HG03135 (cell line): ENCODE measurements around the gene CAMP.
"Not testable (repeated sequence)": the region's sequence is repeated elsewhere in the genome, so short reads cannot be mapped to it uniquely, and the experiment has no call there.

Source experiments
- ATAC-seq: cut with Tn5 transposase; IDR thresholded peaks from one replicate; pipeline ENCODE4 v1.9.1; 2021; ENCODE audit warnings: mild to moderate bottlenecking, moderate library complexity; ENCODE audit not compliant: unreplicated experiment

The CAMP gene

DNA sequence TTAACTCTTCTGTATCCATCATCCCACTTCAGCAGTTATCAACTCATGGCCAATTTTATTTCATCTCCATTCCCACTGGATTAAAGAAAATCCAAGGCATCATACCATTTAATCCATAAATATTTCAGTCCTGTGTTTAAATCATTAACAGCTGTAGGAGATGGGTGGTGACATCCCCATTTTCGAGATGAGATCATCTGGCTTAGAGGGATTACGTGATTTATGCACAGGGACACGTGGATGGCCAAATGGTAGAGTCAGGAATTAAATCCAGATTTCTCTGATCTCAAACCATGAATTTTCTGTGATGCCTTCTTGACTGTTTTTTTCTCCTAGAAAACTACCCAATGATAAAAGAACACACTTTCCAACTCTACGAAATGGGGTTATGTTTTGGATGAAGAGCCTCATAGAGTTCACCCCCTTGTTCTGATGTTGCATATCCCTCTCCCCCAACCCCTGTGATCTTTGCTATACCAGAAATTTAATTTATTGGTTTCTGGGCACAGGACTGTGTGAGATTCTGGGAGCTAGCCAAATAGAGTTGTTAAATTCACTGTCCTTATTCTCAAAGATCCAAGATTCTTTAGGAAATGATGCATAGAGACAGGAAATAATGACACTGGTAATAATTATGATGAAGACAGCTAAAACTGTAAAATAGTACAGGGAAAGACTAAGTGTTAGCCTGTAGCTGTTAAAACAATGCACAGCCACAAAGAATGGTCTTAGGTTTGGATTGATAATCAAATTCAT, 25.0 kb downstream of the CAMP start:
- no peak for ATAC-seq

DNA sequence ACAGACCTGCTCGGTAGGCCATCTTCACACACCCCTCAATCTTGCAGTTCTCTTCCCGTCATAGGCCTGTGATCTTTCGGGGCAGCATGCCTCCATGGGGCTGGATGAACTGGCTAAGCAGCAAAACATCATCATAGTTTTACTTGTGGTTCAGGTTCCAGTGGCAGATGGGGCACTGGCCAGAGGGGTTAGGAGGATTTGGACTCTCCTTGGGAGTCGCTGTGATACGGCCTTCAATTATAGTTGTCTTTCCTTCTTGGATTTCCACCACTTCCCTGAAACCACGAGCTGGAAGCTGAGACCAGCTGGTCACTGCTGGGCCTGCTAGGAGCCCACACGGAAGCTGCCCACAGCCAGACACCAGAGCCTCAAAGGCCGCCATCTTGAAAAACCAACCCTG, 33.3 kb downstream of the CAMP start:
- ATAC-seq: no peak

DNA sequence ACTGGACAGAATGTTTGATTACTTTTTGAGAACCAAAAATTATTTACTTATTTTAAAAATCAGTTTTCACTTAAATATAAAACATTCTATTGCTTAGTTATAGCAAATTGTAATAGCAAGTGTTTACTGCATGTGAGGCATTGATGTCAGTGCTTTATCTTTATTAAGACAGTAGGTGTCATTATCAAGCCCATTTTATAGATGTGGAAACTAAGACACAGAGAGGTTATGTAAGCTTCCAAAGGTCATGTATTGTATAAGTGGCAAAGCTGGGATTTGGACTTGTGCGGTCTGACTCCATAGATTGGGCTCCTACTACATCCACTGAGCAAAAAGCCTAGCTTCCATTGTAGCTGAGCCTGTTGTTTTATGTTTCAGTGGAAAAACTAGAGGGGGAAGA, 35.2 kb downstream of the CAMP start:
- ATAC-seq: no peak

- no peak for ATAC-seq
These were observed 44.5 kb downstream of the CAMP start for GRCh38 chr3:48267782-48268181.

- ATAC-seq: no peak
These were observed 45.2 kb downstream of the CAMP start for GRCh38 chr3:48268381-48268935.

DNA sequence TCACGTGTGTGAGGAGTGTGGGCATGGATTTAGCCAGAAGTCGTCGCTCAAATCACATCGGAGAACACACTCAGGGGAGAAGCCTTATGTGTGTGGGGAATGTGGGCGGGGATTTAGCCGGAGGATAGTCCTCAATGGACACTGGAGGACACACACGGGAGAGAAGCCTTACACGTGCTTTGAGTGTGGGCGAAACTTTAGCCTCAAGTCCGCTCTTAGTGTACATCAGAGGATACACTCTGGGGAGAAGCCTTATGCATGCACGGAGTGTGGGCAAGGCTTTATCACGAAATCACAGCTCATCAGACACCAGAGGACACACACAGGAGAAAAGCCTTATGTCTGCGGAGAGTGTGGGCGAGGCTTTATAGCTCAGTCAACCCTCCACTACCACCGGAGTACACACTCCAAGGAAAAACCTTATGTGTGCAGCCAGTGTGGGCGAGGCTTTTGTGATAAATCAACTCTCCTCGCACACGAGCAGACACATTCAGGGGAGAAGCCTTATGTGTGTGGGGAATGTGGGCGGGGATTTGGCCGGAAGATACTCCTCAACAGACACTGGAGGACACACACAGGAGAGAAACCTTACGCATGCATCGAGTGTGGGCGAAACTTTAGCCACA, 45.8 kb downstream of the CAMP start:
- ATAC-seq: no peak

DNA sequence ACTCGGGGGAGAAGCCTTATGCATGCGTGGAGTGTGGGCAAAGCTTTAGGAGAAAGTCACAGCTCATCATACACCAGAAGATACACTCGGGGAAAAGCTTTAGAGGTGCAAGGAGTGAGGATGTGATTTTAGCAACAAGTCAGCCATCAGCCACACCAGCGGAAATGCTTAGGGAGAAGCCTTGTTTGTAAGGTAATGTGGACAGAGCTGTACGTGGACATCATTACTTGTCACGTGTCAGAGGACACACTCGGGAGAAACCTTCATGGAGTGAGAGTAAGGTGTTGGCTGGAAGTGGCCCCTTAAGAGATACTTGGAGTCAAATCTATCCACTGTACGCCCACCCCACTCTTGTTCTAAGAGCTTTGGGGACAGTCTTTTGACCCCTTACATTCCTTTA, 46.3 kb downstream of the CAMP start:
- no peak for ATAC-seq

DNA sequence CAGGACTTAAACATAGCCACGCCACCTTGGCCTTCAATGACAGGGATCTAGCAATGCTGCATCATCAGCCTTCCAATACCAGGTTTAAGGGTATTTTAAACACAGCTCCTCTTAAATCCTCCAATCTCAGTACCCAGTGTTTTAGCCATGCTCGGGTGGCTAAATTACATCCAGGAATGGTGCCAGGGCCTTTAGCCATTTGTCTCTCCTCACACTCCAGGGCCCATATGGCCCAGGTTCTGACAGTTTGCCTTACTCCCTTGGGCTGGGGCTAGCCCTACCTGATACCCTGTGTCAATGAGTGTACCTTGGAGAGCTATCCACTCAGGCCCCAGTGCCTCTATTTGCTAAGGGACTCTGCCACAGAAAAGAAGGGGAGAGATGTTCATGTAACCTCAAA, 47.0 kb downstream of the CAMP start:
- ATAC-seq: no peak

- ATAC-seq: not testable (repeated sequence)
These were observed 47.9 kb downstream of the CAMP start for GRCh38 chr3:48271223-48271622.

- ATAC-seq: no peak
These were observed 48.6 kb downstream of the CAMP start for GRCh38 chr3:48271763-48272498.

DNA sequence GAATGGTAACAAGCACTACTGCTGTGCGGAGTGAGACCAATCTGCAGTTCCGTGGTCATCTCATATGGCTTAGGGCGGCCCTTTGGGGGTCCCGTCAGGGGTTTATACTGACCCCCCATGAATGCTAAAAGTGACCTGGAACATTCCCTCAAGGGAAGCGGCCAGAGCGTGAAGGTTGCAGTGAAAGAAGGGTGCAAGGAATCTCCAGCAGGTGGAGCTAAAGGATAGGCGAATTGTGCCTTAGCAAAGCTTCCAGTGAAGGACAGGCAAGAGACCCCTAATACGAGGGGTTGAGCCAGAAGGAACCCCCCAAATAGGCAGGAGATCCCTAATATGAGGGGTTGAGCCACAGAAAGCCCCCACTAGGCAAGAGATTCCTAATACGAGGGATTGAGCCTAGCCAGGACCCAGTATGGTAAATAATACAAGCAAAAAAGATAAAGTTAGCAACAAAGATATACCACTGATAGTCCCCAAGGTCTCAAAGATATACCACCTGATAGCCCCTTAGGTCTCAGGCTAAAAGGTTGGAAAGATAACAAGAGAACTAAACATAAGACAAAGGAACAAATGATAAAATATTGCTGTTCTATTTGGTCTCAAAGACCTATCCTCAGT, 50.4 kb downstream of the CAMP start:
- ATAC-seq: no peak

DNA sequence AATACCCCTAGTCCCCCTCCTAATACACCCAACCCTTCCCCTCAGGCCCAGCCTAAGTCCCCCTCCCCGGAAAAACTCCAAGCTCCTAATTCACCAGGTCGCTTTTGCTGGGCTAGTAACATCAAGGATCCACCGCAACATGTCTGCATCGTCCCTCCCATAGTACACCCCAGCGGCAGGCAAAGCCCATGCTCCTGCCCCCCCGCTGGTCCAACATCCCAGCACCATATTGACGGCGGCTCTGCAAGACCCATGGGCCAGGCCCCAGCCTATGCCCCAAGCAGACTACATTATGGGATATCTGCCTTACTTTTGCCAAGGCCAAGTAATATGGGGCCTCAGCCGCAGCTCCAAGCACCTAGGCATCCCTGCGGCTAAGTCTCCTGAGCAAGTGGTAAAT, 51.2 kb downstream of the CAMP start:
- no peak for ATAC-seq
